Breast epithelium (tissue), 4 donors: ENCODE measurements around the gene CREB3L4. TPM values are rescaled to one million over a fixed set of nuclear protein-coding genes. Genes with fewer than 3 reads are reported as not detected.

ENCODE experiments used
- DNase-seq, 2 donors: peaks; one replicate each; pipeline ENCODE4 v3.0.0-alpha.2; 2019; ENCODE audit warnings: low spot score in 2 of 2
- H3K27ac ChIP-seq, 2 donors: fragments of 200-600 bp; sonication (generic) in 1 of 2; one replicate each; pipeline ENCODE4 v1.5.1; 2016 to 2019; ENCODE audit warnings: mild to moderate bottlenecking in 1 of 2
- H3K27me3 ChIP-seq, 2 donors: fragments of 200-600 bp; sonication (generic) in 1 of 2; one replicate each; pipeline versions ENCODE4 v1.5.1 to v1.6.0; 2017 to 2019; ENCODE audit warnings: control low read depth in 1 of 2, mild to moderate bottlenecking in 1 of 2
- H3K36me3 ChIP-seq: fragments of 200-600 bp; one replicate; pipeline ENCODE4 v1.5.1; 2019
- H3K4me1 ChIP-seq, 2 donors: fragments of 200-600 bp; sonication (generic); one replicate each; pipeline ENCODE4 v1.5.1; 2016 to 2019; ENCODE audit warnings: control low read depth in 1 of 2
- H3K4me3 ChIP-seq, 3 donors: fragments of 200-600 bp; sonication (generic); 1 replicate in 2 of 3; 2 replicates in 1 of 3; pipeline ENCODE4 v1.5.1; 2016 to 2019; ENCODE audit warnings: mild to moderate bottlenecking in 3 of 3, moderate library complexity in 2 of 3
- H3K9me3 ChIP-seq, 2 donors: fragments of 200-600 bp; sonication (generic) in 1 of 2; one replicate each; pipeline ENCODE4 v1.5.1; 2016 to 2019; ENCODE audit warnings: control low read depth in 1 of 2
- POLR2A ChIP-seq: fragments of 450-650 bp; IDR thresholded peaks from one replicate; pipeline ENCODE4 v1.6.1; 2016; ENCODE audit warnings: antibody characterized with exemption, mild to moderate bottlenecking, moderate library complexity
- POLR2AphosphoS5 ChIP-seq, 3 donors: sonication (generic); formaldehyde crosslinking; IDR thresholded peaks; one replicate each; pipeline ENCODE4 v1.6.1; 2017; ENCODE audit warnings: antibody characterized with exemption in 3 of 3
- intact Hi-C: fragments of 100-400 bp; cut with DNase I; formaldehyde crosslinking; loops from one replicate; pipeline ENCODE4 v1.15.1; 2023; ENCODE audit warnings: low total_unique reads
- total RNA-seq, 3 donors: library from RNA; depleted of rRNA; stranded (reverse); fragments of >200 nt; gene quantifications; one replicate each; pipeline ENCODE4 v1.1.0, GENCODE V29; 2016
- TF ChIP-seq, protein P1 (sequence below), 3 donors: fragments of 450-650 bp; IDR thresholded peaks; one replicate each; pipeline ENCODE4 v1.5.1; 2016 to 2017; ENCODE audit warnings: antibody characterized with exemption in 3 of 3, mild to moderate bottlenecking in 3 of 3, moderate library complexity in 3 of 3

The CREB3L4 gene
- total RNA-seq, 3 donors from 2014 or later = 10.6 to 80.5 (median 65.2) TPM

DNA sequence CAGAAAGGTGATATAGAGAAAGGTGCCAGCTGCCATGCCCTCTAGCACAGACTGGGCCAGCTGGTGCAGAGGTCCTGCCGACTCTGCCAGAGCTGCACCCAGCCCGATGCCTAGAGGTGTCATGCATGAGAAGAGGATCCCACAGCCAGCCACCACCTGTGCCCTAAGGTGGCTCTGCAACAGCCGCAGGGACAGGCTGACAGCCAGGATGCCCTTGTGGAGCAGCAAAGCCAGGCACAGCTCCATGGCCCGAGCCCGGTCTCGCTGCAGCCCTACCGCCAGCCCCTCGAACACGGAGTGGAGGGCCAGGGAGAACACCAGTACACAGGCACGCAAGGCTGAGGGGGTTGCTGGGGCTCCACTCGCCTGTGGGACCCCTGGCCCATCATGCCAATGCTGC lies 7.5 kb upstream of the CREB3L4 start:
- Histone ChIP-seq H3K4me1 (peaks cover 10 to 17% of the 10 kb centered on the region in 2 donors), H3K27ac (peak overlapping the region; percentile 91 to 95), H3K27me3 (no peaks in the 10 kb centered on the region), H3K4me3 (no peak overlapping the region), H3K9me3 (no peaks in the 10 kb centered on the region), H3K36me3 (no peaks in the 10 kb centered on the region)
- intact Hi-C loops = no loop called here
- TF ChIP-seq POLR2AphosphoS5 (IDR thresholded peaks at IDR 0.05) (no peak), POLR2A (no peak)
- TF ChIP-seq, protein P1, sequence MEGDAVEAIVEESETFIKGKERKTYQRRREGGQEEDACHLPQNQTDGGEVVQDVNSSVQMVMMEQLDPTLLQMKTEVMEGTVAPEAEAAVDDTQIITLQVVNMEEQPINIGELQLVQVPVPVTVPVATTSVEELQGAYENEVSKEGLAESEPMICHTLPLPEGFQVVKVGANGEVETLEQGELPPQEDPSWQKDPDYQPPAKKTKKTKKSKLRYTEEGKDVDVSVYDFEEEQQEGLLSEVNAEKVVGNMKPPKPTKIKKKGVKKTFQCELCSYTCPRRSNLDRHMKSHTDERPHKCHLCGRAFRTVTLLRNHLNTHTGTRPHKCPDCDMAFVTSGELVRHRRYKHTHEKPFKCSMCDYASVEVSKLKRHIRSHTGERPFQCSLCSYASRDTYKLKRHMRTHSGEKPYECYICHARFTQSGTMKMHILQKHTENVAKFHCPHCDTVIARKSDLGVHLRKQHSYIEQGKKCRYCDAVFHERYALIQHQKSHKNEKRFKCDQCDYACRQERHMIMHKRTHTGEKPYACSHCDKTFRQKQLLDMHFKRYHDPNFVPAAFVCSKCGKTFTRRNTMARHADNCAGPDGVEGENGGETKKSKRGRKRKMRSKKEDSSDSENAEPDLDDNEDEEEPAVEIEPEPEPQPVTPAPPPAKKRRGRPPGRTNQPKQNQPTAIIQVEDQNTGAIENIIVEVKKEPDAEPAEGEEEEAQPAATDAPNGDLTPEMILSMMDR (IDR thresholded peaks at IDR 0.05) = no peak
- no peak for DNase-seq

DNA sequence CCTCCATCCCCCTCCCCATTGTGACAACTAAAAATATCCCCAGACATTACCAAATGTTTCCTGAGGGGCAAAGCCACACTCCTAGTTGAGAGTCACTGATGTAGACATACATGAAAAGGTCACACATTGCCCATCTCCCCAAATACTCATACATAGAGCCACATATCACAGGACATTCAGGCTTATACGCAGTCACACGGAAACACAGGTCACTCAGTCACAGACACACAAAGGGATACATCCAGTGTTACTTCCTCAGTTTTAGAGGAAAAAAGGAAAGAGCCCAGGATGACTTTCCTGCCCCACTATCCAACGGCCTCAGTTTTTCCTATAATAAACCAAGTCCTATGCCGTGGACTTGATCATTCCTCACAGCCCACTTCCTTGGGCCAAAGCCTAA lies 6.3 kb upstream of the CREB3L4 start:
- intact Hi-C loops = no loop called here
- Histone ChIP-seq H3K4me3 (peak overlapping the region in 2 of 3 donors; percentile 59 to 85), H3K27me3 (no peaks in the 10 kb centered on the region), H3K27ac (peak overlapping the region; percentile 95 to 98), H3K4me1 (peaks cover 8 to 17% of the 10 kb centered on the region in 2 donors), H3K36me3 (no peaks in the 10 kb centered on the region), H3K9me3 (no peaks in the 10 kb centered on the region)
- TF ChIP-seq POLR2A (no peak), POLR2AphosphoS5 (IDR thresholded peaks at IDR 0.05) (no peak)
- TF ChIP-seq, protein P1 (IDR thresholded peaks at IDR 0.05) = no peak
- no peak for DNase-seq

DNA sequence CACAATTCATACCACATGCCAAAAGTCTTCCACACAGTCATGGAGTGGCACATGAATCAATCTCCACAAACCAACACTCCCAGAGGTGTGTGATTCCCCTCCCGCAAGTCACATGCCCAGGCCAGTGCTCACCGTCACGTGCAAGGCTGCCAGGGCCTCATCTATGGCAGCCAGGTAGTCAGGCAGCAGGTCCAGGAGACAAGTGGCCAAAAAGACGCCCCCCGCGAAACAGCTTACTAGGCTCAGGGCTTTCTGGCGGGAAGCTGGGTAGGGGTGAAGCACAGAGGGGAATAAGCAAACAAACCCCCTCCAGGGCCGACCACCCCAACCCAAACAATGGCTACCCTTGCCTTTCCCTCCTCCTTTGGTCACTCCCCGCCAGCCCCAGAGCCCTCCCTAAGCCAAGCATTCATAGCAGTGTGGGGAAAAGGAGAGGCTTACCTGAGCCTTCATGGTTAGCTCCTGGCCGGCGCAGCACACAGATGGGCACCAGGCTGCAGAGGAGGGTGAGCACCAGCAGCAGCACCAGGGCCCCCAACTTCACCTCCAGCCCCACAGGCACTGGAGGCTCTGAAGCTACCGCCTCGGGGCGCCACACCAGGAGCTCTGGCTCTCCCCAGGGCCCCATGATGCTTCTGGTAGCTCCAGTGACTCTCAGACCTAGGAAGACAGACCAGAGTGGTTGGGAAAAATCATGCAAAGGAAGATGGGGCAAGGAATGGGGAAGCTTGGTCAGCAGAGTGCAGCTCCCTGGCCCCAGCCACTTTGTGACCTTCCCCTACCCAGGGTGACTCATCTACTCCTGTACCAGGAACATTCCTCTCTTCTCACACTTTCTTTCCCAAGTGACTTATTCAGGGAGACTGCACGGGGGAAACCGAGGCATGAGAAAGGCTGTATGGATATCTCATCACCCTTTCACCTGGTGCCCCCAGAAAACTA lies 5.3 kb upstream of the CREB3L4 start:
- Histone ChIP-seq H3K36me3 (no peaks in the 10 kb centered on the region), H3K9me3 (no peaks in the 10 kb centered on the region), H3K4me1 (peaks cover 0 to 14% of the 10 kb centered on the region in 2 donors), H3K4me3 (peak overlapping the region; percentile 59 to 85 (median 63)), H3K27ac (peak overlapping the region; percentile 95 to 98), H3K27me3 (no peaks in the 10 kb centered on the region)
- no peak for TF ChIP-seq POLR2A
- TF ChIP-seq POLR2AphosphoS5 (IDR thresholded peaks at IDR 0.05) = no peak
- TF ChIP-seq, protein P1 (IDR thresholded peaks at IDR 0.05) = no peak
- intact Hi-C loops = no loop called here
- peak in 1 of 2 donors; percentile 53 for DNase-seq

DNA sequence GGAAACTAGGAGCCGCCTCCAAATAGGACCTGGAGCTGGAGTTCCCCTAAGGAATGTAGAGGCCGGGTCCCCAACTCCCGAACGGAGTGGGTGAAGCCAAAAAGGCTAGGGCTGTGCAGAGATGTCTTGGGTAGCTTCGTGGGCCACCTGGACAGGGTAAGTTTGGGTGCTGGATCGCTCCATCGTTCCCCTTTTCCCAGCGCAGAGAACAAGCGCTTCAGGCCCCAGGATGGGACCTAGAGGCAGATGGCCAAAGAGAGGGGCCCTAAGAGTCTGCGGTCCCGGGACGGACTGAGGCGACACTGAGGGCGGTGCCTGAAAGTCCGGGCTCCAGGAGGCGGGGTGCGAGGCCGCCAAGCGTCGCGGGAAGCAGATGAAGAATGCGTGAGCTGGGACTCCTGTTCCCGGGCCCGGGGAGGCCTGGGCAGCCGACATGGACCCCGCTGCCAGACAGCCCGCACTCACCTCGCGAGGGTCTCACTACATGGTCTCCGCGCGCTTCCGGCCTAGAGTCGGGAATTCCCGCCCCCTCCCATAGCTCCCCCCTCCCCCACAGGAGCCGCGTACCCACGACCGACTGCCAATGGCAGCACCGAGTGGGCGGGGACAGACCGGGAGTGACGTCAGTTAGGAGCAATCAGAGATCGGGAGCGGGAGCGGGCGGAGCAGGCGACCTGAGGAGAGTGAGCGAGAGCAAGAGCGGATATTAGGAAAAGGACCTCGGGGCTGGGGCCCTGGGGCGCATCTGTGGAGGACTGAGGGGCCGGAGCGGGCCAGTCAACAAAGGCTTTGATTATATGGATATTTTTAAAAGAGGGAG lies 4.5 kb upstream of the CREB3L4 start, which contains the start of gene SLC39A1:
TSS of gene SLC39A1 (minus strand) at position 508 of the 820 bp plus-strand sequence. CDS start 822 bp downstream, outside the sequence.
- peak within 1 kb of the TSS; percentile 95 to 98 for H3K27ac ChIP-seq
- H3K36me3 ChIP-seq = no peaks in the 10 kb centered on the region
- intact Hi-C loops = no loop called here
- TF ChIP-seq, protein P1 (IDR thresholded peaks at IDR 0.05) = peak in 1 of 3 donors; percentile 7
- TF ChIP-seq POLR2AphosphoS5 (IDR thresholded peaks at IDR 0.05) (peak; percentile 56 to 70 (median 58)), POLR2A (peak; percentile 46)
- H3K27me3 ChIP-seq = no peaks in the 10 kb centered on the region
- no peaks in the 10 kb centered on the region for H3K9me3 ChIP-seq
- H3K4me3 ChIP-seq = peak within 1 kb of the TSS; percentile 59 to 85 (median 63)
- peak; percentile 99 for DNase-seq
- H3K4me1 ChIP-seq = peaks cover 0 to 14% of the 10 kb centered on the region in 2 donors
